Measurements from ENCODE around the gene DTNBP1. TPM values are rescaled to one million over a fixed set of nuclear protein-coding genes. Genes with fewer than 3 reads are reported as not detected.

DTNBP1 gene
- total and polyA plus RNA-seq, 2 of the 13 experiments (the other 11 are each of a cell fraction or from before 2014, with no cell fraction given): 6.6 to 19.1 TPM

DNA sequence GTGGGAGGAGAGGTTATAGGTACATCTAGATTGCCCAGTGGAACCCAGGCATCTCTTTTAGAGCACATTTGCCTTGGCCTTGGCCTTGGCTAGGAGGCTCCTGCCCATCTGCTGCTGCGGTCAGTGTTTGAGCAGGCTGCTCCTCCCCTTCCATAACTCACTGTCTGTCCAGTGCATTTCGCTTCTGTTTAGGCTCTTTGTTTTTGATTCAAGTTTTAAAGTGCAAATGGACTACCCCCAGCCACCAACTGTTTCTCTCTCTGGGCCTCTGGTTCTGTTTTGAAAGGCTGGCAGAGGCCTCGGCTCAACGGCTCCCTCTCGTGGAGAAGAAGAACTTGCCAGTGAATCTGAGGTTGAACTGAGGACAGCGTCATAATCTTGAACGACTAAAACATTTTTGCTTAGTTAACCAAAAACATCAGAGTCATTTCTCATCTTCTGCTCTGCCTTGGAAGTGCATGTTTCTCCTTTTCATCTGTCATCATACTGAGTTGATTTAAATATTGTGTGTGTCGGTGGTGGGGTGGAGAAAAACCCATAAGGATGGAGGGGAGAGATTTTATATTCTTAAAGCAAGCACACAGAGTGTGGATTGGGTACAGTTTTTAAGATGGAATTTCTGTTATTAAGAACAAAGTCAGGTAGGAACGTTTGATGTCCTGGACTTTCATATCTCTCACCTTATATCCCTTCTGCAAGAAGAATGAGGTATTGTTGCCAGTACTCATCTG is 171.4 kb downstream of the DTNBP1 start (continued):
- TF ChIP-seq, protein P1, sequence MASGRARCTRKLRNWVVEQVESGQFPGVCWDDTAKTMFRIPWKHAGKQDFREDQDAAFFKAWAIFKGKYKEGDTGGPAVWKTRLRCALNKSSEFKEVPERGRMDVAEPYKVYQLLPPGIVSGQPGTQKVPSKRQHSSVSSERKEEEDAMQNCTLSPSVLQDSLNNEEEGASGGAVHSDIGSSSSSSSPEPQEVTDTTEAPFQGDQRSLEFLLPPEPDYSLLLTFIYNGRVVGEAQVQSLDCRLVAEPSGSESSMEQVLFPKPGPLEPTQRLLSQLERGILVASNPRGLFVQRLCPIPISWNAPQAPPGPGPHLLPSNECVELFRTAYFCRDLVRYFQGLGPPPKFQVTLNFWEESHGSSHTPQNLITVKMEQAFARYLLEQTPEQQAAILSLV (CRISPR knock-in tag; IDR thresholded peaks at IDR 0.05; ENCODE audit: borderline replicate concordance): no peak
- TF ChIP-seq ZFP41 (CRISPR knock-in tag; IDR thresholded peaks at IDR 0.05; ENCODE audit: borderline replicate concordance): no peak
- no peak for TF ChIP-seq SSRP1 (CRISPR knock-in tag; IDR thresholded peaks at IDR 0.05)
- TF ChIP-seq, protein P2, sequence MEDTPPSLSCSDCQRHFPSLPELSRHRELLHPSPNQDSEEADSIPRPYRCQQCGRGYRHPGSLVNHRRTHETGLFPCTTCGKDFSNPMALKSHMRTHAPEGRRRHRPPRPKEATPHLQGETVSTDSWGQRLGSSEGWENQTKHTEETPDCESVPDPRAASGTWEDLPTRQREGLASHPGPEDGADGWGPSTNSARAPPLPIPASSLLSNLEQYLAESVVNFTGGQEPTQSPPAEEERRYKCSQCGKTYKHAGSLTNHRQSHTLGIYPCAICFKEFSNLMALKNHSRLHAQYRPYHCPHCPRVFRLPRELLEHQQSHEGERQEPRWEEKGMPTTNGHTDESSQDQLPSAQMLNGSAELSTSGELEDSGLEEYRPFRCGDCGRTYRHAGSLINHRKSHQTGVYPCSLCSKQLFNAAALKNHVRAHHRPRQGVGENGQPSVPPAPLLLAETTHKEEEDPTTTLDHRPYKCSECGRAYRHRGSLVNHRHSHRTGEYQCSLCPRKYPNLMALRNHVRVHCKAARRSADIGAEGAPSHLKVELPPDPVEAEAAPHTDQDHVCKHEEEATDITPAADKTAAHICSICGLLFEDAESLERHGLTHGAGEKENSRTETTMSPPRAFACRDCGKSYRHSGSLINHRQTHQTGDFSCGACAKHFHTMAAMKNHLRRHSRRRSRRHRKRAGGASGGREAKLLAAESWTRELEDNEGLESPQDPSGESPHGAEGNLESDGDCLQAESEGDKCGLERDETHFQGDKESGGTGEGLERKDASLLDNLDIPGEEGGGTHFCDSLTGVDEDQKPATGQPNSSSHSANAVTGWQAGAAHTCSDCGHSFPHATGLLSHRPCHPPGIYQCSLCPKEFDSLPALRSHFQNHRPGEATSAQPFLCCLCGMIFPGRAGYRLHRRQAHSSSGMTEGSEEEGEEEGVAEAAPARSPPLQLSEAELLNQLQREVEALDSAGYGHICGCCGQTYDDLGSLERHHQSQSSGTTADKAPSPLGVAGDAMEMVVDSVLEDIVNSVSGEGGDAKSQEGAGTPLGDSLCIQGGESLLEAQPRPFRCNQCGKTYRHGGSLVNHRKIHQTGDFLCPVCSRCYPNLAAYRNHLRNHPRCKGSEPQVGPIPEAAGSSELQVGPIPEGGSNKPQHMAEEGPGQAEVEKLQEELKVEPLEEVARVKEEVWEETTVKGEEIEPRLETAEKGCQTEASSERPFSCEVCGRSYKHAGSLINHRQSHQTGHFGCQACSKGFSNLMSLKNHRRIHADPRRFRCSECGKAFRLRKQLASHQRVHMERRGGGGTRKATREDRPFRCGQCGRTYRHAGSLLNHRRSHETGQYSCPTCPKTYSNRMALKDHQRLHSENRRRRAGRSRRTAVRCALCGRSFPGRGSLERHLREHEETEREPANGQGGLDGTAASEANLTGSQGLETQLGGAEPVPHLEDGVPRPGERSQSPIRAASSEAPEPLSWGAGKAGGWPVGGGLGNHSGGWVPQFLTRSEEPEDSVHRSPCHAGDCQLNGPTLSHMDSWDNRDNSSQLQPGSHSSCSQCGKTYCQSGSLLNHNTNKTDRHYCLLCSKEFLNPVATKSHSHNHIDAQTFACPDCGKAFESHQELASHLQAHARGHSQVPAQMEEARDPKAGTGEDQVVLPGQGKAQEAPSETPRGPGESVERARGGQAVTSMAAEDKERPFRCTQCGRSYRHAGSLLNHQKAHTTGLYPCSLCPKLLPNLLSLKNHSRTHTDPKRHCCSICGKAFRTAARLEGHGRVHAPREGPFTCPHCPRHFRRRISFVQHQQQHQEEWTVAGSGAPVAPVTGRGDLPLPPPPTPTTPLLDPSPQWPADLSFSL (CRISPR knock-in tag; IDR thresholded peaks at IDR 0.05): no peak
- TF ChIP-seq SYNCRIP (IDR thresholded peaks at IDR 0.05; ENCODE audit: insufficient read depth, low read depth, low read length): no peak
- TF ChIP-seq KDM6A (CRISPR knock-in tag; IDR thresholded peaks at IDR 0.05; ENCODE audit: low read depth): no peak
- TF ChIP-seq MYNN (CRISPR knock-in tag; IDR thresholded peaks at IDR 0.05; ENCODE audit: low read depth): no peak
- TF ChIP-seq ZNF24 (IDR thresholded peaks at IDR 0.05): no peak
- TF ChIP-seq HNRNPLL (IDR thresholded peaks at IDR 0.05; ENCODE audit: low read depth, low read length, poor library complexity, severe bottlenecking): no peak
- no peak for TF ChIP-seq PHF5A (CRISPR knock-in tag; IDR thresholded peaks at IDR 0.05; ENCODE audit: low read depth, unreplicated experiment)
- no peak for TF ChIP-seq ZSCAN29 (CRISPR knock-in tag; conservative IDR thresholded peaks at IDR 0.05)
- no peak for TF ChIP-seq GFI1 (CRISPR knock-in tag; IDR thresholded peaks at IDR 0.05; ENCODE audit: borderline replicate concordance)
- TF ChIP-seq HMGA1 (CRISPR knock-in tag; conservative IDR thresholded peaks at IDR 0.05): no peak
- TF ChIP-seq ZNF563 (CRISPR knock-in tag; IDR thresholded peaks at IDR 0.05): no peak
- peak; percentile 45; the same call in 1 of the 2 replicates for TF ChIP-seq DRAP1 (CRISPR knock-in tag; IDR thresholded peaks at IDR 0.05)
- TF ChIP-seq NFYC (CRISPR knock-in tag; IDR thresholded peaks at IDR 0.05): no peak
- no peak for TF ChIP-seq PCBP2 (optimal IDR thresholded peaks at IDR 0.05; ENCODE audit: low read depth, low read length, poor library complexity, severe bottlenecking)
- no peak for TF ChIP-seq DPF2 (CRISPR knock-in tag; IDR thresholded peaks at IDR 0.05; ENCODE audit: borderline replicate concordance, low read depth)
- TF ChIP-seq YEATS4 (CRISPR knock-in tag; IDR thresholded peaks at IDR 0.05; ENCODE audit: borderline replicate concordance): no peak
- no peak for TF ChIP-seq ADNP (CRISPR knock-in tag; IDR thresholded peaks at IDR 0.05)
- TF ChIP-seq, protein P3, sequence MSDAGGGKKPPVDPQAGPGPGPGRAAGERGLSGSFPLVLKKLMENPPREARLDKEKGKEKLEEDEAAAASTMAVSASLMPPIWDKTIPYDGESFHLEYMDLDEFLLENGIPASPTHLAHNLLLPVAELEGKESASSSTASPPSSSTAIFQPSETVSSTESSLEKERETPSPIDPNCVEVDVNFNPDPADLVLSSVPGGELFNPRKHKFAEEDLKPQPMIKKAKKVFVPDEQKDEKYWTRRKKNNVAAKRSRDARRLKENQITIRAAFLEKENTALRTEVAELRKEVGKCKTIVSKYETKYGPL (CRISPR knock-in tag; IDR thresholded peaks at IDR 0.05): no peak
- no peak for TF ChIP-seq KDM5A (IDR thresholded peaks at IDR 0.05; ENCODE audit: borderline replicate concordance, low read length)

Data from HepG2 (cell line).